GM21528 (cell line): ENCODE data around the gene CRB1.
A peak's percentile ranks its signal among the peaks of the same experiment; 100 is the strongest.

Experiments
- ATAC-seq: cut with Tn5 transposase; IDR thresholded peaks from one replicate; pipeline ENCODE4 v1.9.1; 2021; ENCODE audit warnings: mild to moderate bottlenecking, moderate library complexity; ENCODE audit not compliant: unreplicated experiment, low FRiP score

Gene CRB1

GRCh38 chr1:197342044-197342565 is 74.1 kb downstream of the CRB1 start:
- no peak for ATAC-seq

GRCh38 chr1:197342669-197343068 is 74.6 kb downstream of the CRB1 start:
- no peak for ATAC-seq

- ATAC-seq = no peak
Measured at GRCh38 chr1:197343663-197344273, 75.7 kb downstream of the CRB1 start.

- ATAC-seq = no peak
Measured at GRCh38 chr1:197351821-197352440, 83.9 kb downstream of the CRB1 start.

- no peak for ATAC-seq
Measured at GRCh38 chr1:197355248-197355995, 87.4 kb downstream of the CRB1 start.

GRCh38 chr1:197356723-197357533 is 88.9 kb downstream of the CRB1 start:
- ATAC-seq = peak; percentile 64

- ATAC-seq = no peak
Measured at GRCh38 chr1:197358959-197359358, 90.9 kb downstream of the CRB1 start.

GRCh38 chr1:197360068-197360467 is 92.0 kb downstream of the CRB1 start:
- ATAC-seq = no peak

GRCh38 chr1:197362871-197363270 is 94.8 kb downstream of the CRB1 start:
- no peak for ATAC-seq

- no peak for ATAC-seq
Measured at GRCh38 chr1:197363855-197364254, 95.8 kb downstream of the CRB1 start.

- ATAC-seq = no peak
Measured at GRCh38 chr1:197366996-197367395, 98.9 kb downstream of the CRB1 start.

GRCh38 chr1:197367627-197368026 is 99.6 kb downstream of the CRB1 start:
- ATAC-seq = no peak

GRCh38 chr1:197374428-197374827 is 106.4 kb downstream of the CRB1 start:
- ATAC-seq = no peak

- ATAC-seq = no peak
Measured at GRCh38 chr1:197384471-197384870, 116.4 kb downstream of the CRB1 start.

- ATAC-seq = no peak
Measured at GRCh38 chr1:197388801-197389200, 120.7 kb downstream of the CRB1 start.

- ATAC-seq = no peak
Measured at GRCh38 chr1:197390856-197391255, 122.8 kb downstream of the CRB1 start.

- no peak for ATAC-seq
Measured at GRCh38 chr1:197391303-197392226, 123.5 kb downstream of the CRB1 start.

GRCh38 chr1:197392541-197392940 is 124.5 kb downstream of the CRB1 start:
- no peak for ATAC-seq

- no peak for ATAC-seq
Measured at GRCh38 chr1:197393105-197393504, 125.1 kb downstream of the CRB1 start.

- ATAC-seq = no peak
Measured at GRCh38 chr1:197393772-197394171, 125.7 kb downstream of the CRB1 start.
